CD4-positive, CD25-positive, alpha-beta regulatory T cell (primary cell): Measurements from ENCODE around the gene ATP2B1. TPM values are rescaled to one million over a fixed set of nuclear protein-coding genes. Genes with fewer than 3 reads are reported as not detected.

Experiments
- ATAC-seq, 2 donors: fragments of 150-1000 bp; cut with Tn5 transposase; one replicate each; pipeline ENCODE4 v1.10.0; 2021; ENCODE audit warnings: low read depth in 2 of 2, moderate number of reproducible peaks in 2 of 2, moderate library complexity in 1 of 2
- DNase-seq, 3 donors: peaks; one replicate each; pipeline versions ENCODE4 v3.0.0 to v3.0.0-alpha.2; 2012 to 2022; ENCODE audit warnings: mixed read lengths in 1 of 3
- H3K27ac ChIP-seq: one replicate; pipeline ENCODE4 v1.7.0; 2013; ENCODE audit warnings: mild to moderate bottlenecking, low read length; ENCODE audit not compliant: insufficient read depth, poor library complexity, severe bottlenecking
- H3K27me3 ChIP-seq: one replicate; pipeline ENCODE4 v1.7.0; 2013; ENCODE audit warnings: low read length; ENCODE audit not compliant: control insufficient read depth, insufficient read depth
- H3K36me3 ChIP-seq: one replicate; pipeline ENCODE4 v1.7.0; 2013; ENCODE audit warnings: mild to moderate bottlenecking, low read length, moderate library complexity; ENCODE audit not compliant: control insufficient read depth, insufficient read depth
- H3K4me1 ChIP-seq: 2 replicates; pipeline ENCODE4 v1.7.0; 2013; ENCODE audit warnings: mild to moderate bottlenecking, low read length; ENCODE audit not compliant: insufficient read depth, control insufficient read depth, poor library complexity, severe bottlenecking
- H3K4me3 ChIP-seq: one replicate; pipeline ENCODE4 v1.7.0; 2013; ENCODE audit warnings: low read depth, mild to moderate bottlenecking, low read length, moderate library complexity
- H3K9me3 ChIP-seq, 2 experiments: 1 replicate in 1 of 2; 2 replicates in 1 of 2; pipeline ENCODE4 v1.7.0; 2013; ENCODE audit warnings: low read length in 2 of 2, mild to moderate bottlenecking in 1 of 2, moderate library complexity in 1 of 2; ENCODE audit not compliant: control insufficient read depth in 2 of 2
- H3K27ac Mint-ChIP-seq, 3 donors: one replicate each; pipeline ENCODE4 v1.8.0; 2020 to 2022; ENCODE audit warnings: mild to moderate bottlenecking in 3 of 3, mixed read lengths in 3 of 3, moderate library complexity in 2 of 3
- H3K27me3 Mint-ChIP-seq: one replicate; pipeline ENCODE4 v1.8.0; 2022; ENCODE audit warnings: mild to moderate bottlenecking, mixed read lengths
- H3K36me3 Mint-ChIP-seq: one replicate; pipeline ENCODE4 v1.8.0; 2020; ENCODE audit warnings: mixed read lengths
- H3K4me1 Mint-ChIP-seq, 4 donors: one replicate each; pipeline ENCODE4 v1.8.0; 2020 to 2022; ENCODE audit warnings: mixed read lengths in 4 of 4, mild to moderate bottlenecking in 1 of 4
- H3K4me3 Mint-ChIP-seq, 4 donors: one replicate each; pipeline ENCODE4 v1.8.0; 2020 to 2022; ENCODE audit warnings: mild to moderate bottlenecking in 4 of 4, mixed read lengths in 4 of 4, moderate library complexity in 3 of 4
- H3K9me3 Mint-ChIP-seq, 7 donors: one replicate each; pipeline ENCODE4 v1.8.0; 2020 to 2022; ENCODE audit warnings: mixed read lengths in 7 of 7, mild to moderate bottlenecking in 3 of 7, moderate library complexity in 2 of 7
- polyA plus RNA-seq, 4 donors: library from polyadenylated mRNA; unstranded; fragments of 300-500 nt; fragmentation: Illumina TruSeq; gene quantifications; one replicate each; pipeline ENCODE4 v1.2.3, GENCODE V29; 2021
- total RNA-seq: library from RNA; stranded (reverse); gene quantifications from one replicate; pipeline ENCODE4 v1.2.3, GENCODE V29; 2022

ATP2B1 gene
- total and polyA plus RNA-seq, 5 donors from 2014 or later = 51.1 to 189 (median 73.5) TPM

GRCh38 chr12:89710873-89711750, 2.5 kb upstream of the ATP2B1 start:
- peak overlapping the region; percentile 92 to 98 (median 96) for H3K4me3 Mint-ChIP-seq
- DNase-seq = no peak
- peaks cover 27% of the 10 kb centered on the region for H3K4me1 ChIP-seq
- no peak for ATAC-seq
- H3K27ac ChIP-seq = peak overlapping the region; percentile 93
- H3K36me3 ChIP-seq = no peaks in the 10 kb centered on the region
- H3K27me3 ChIP-seq = no peaks in the 10 kb centered on the region
- peaks cover 0 to 18% (median 7%) of the 10 kb centered on the region in 7 donors for H3K9me3 Mint-ChIP-seq
- H3K4me1 Mint-ChIP-seq = peaks cover 21 to 44% (median 22%) of the 10 kb centered on the region in 4 donors
- H3K27me3 Mint-ChIP-seq = peaks cover 18% of the 10 kb centered on the region
- peak overlapping the region; percentile 40 to 98 (median 96) for H3K27ac Mint-ChIP-seq
- peak overlapping the region; percentile 88 for H3K4me3 ChIP-seq
- peaks cover 5 to 13% of the 10 kb centered on the region in 2 experiments for H3K9me3 ChIP-seq
- H3K36me3 Mint-ChIP-seq = peaks cover 3% of the 10 kb centered on the region

DNA sequence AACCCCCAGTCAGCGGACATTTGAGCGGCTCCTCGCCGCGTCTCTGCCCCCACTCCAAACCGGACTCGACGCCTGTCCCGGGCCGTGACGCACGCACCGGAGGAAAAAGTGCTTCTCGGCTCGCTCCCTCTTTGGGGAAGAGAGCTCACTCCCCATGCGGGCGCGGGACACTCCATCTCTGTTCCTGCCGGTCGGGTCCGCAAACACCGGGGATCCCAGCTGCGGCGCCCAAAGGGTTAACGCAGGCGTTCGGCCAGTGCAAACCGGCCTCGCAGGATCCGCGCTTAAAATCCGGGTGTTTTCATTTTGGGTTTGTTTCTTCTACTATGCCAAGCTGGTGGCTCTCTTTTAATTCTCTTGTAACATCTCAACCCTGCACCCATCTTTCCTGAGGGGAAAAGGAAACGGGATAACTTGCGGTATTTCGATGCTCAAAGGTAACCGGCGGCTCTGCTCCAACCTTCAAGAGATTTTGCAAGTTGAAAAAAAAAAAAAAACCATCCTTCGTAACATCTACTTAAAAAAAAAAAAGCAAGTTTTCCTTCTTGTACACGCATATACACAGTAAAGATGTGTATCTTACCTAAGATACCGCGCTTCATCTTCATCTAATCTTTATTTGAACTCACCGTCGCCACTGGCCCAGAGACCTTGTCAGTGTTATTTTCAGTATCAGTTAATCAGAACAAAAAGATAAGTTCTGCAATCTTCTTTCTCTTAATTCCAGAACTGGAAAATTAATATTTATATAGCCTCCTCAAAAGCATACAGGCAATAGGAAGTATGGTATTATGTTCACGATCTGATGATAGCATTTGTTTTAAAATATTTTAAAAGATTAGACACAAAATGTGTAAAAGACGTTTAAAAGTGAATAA, 1.6 kb upstream of the ATP2B1 start:
- Histone ChIP-seq H3K27me3 (no peaks in the 10 kb centered on the region), H3K27ac (peak overlapping the region; percentile 93), H3K36me3 (no peaks in the 10 kb centered on the region), H3K9me3 (peaks cover under 1 to 13% of the 10 kb centered on the region in 2 experiments), H3K4me1 (peaks cover 35% of the 10 kb centered on the region), H3K4me3 (peak overlapping the region; percentile 88)
- Mint-ChIP-seq H3K4me3 (peak overlapping the region; percentile 92 to 98 (median 96)), H3K9me3 (peaks cover 0 to 13% (median 4%) of the 10 kb centered on the region in 7 donors), H3K27me3 (peaks cover 18% of the 10 kb centered on the region), H3K36me3 (peaks cover 3% of the 10 kb centered on the region), H3K27ac (peak overlapping the region; percentile 96 to 98 (median 97)), H3K4me1 (peaks cover 28 to 52% (median 30%) of the 10 kb centered on the region in 4 donors)
- peak in 2 of 3 donors; percentile 8 to 35 for DNase-seq
- ATAC-seq = no peak

DNA sequence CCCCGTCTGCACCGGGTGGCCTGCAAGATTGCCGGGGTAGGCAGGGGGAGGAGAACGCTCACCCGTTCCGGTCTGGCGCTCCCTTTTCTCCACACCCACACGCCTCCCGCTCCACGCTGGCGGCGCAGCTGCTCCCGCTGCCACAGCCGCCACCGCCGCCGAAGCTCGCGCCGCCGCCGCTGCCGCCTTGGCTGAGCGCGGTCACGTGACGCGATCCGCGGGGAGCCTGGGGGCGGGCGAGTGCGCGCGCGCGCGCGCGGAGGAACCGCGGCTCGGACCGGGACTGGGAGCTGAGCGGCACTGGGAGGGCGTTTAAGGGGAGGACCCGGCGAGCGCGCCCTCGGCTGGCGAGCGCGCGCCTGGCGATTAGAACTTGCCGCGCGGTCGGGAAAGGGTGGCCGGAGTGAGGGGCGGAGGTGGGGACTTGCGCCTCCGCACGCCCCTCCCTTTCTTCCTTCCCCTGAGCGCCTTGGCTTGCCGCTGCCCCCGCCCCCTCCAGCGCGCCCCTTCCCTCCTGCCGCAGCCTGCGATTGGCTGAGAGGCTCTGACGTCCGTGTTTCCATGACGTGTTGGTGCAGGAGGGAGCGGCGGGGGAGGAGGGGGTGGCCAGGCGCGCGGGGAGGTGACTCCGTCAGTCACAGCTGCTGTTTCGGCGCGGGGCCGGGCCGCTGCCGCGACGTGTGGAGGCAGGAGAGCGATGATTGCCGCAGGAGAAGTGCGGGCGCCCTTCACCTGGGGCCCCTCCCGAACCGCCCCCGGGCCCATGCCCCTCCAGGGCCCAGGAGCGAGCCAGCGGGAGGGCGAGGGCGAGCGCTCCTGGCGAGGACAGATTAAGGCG, 738 bp upstream of the ATP2B1 start:
- DNase-seq (peak; percentile 98 to 99 (median 99)), ATAC-seq (peak; percentile 78 to 80)
- H3K4me1 ChIP-seq = peaks cover 40% of the 10 kb centered on the region
- peaks cover 18% of the 10 kb centered on the region for H3K27me3 Mint-ChIP-seq
- H3K27ac Mint-ChIP-seq = peak overlapping the region; percentile 96 to 98 (median 97)
- peaks cover 0 to 4% of the 10 kb centered on the region in 2 experiments for H3K9me3 ChIP-seq
- H3K4me3 Mint-ChIP-seq = peak overlapping the region; percentile 92 to 98 (median 96)
- peaks cover 0 to 8% (median 0%) of the 10 kb centered on the region in 7 donors for H3K9me3 Mint-ChIP-seq
- peaks cover 3% of the 10 kb centered on the region for H3K36me3 Mint-ChIP-seq
- peak overlapping the region; percentile 88 for H3K4me3 ChIP-seq
- peak overlapping the region; percentile 93 for H3K27ac ChIP-seq
- no peaks in the 10 kb centered on the region for H3K27me3 ChIP-seq
- no peaks in the 10 kb centered on the region for H3K36me3 ChIP-seq
- H3K4me1 Mint-ChIP-seq = peaks cover 35 to 61% (median 37%) of the 10 kb centered on the region in 4 donors

GRCh38 chr12:89707703-89708564, 704 bp downstream of the ATP2B1 start:
- ATAC-seq (no peak), DNase-seq (peak; percentile 28 to 47 (median 33))
- Mint-ChIP-seq H3K4me3 (peak overlapping the region; percentile 93 to 100 (median 98)), H3K27ac (peak overlapping the region; percentile 85 to 97 (median 91)), H3K27me3 (peaks cover 18% of the 10 kb centered on the region), H3K4me1 (peaks cover 42 to 75% (median 48%) of the 10 kb centered on the region in 4 donors), H3K9me3 (no peaks in the 10 kb centered on the region), H3K36me3 (peaks cover 3% of the 10 kb centered on the region)
- peaks cover 52% of the 10 kb centered on the region for H3K4me1 ChIP-seq
- no peaks in the 10 kb centered on the region for H3K27me3 ChIP-seq
- H3K27ac ChIP-seq = peak overlapping the region; percentile 93
- H3K4me3 ChIP-seq = peak overlapping the region; percentile 97
- H3K9me3 ChIP-seq = no peaks in the 10 kb centered on the region
- no peaks in the 10 kb centered on the region for H3K36me3 ChIP-seq

- Histone ChIP-seq H3K4me1 (peaks cover 60% of the 10 kb centered on the region), H3K27me3 (no peaks in the 10 kb centered on the region), H3K4me3 (peak overlapping the region; percentile 97), H3K36me3 (no peaks in the 10 kb centered on the region), H3K27ac (peak overlapping the region; percentile 93), H3K9me3 (no peaks in the 10 kb centered on the region)
- Mint-ChIP-seq H3K4me1 (peaks cover 42 to 76% (median 53%) of the 10 kb centered on the region in 4 donors), H3K27ac (peak overlapping the region; percentile 72 to 97 (median 91)), H3K4me3 (peak overlapping the region; percentile 93 to 100 (median 98)), H3K36me3 (peaks cover 3% of the 10 kb centered on the region), H3K27me3 (peaks cover 18% of the 10 kb centered on the region), H3K9me3 (no peaks in the 10 kb centered on the region)
- DNase-seq (peak; percentile 7 to 26 (median 24)), ATAC-seq (no peak)
Measured at GRCh38 chr12:89706986-89707702, 1.5 kb downstream of the ATP2B1 start.

DNA sequence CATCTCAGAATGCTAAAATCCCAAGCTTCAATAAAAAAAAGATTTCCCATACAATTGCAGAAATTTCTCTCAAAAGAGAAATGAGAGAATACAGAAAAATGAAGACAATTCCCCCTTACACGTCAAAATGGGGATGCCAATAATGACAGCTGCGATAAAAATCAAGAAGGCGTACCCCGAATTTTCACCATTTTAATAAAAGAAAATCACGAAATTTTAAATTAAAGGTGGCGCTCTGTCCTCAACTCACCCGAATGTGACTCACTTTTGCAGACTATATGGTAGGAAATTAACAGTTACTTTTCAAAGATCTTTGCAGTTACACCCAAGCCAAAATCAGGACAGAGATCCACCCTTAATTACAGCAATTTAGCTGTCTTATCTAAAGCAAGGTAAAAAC, 2.1 kb downstream of the ATP2B1 start:
- H3K4me1 Mint-ChIP-seq = peaks cover 43 to 76% (median 59%) of the 10 kb centered on the region in 4 donors
- peak overlapping the region; percentile 93 to 100 (median 98) for H3K4me3 Mint-ChIP-seq
- Histone ChIP-seq H3K27me3 (no peaks in the 10 kb centered on the region), H3K9me3 (no peaks in the 10 kb centered on the region), H3K27ac (peak overlapping the region; percentile 93), H3K4me1 (peaks cover 64% of the 10 kb centered on the region), H3K36me3 (no peaks in the 10 kb centered on the region), H3K4me3 (peak overlapping the region; percentile 97)
- H3K27ac Mint-ChIP-seq = peak overlapping the region in 2 of 3 donors; percentile 72 to 97
- H3K9me3 Mint-ChIP-seq = no peaks in the 10 kb centered on the region
- H3K36me3 Mint-ChIP-seq = peaks cover 3% of the 10 kb centered on the region
- DNase-seq (no peak), ATAC-seq (no peak)
- H3K27me3 Mint-ChIP-seq = peaks cover 18% of the 10 kb centered on the region
